ENCODE results near the gene EHMT1.

EHMT1 gene

GRCh38 chr9:137786511-137786920 lies 167.7 kb downstream of the EHMT1 start:
- no peaks in the 10 kb centered on the region for H3K4me1 ChIP-seq
- TF ChIP-seq CTCF (IDR thresholded peaks at IDR 0.05; ENCODE audit: low read depth, low read length), result no peak
- H3K27me3 ChIP-seq, result no peaks in the 10 kb centered on the region
- no peak for DNase-seq
- no peaks in the 10 kb centered on the region for H3K9me3 ChIP-seq
- peaks cover 42% of the 10 kb centered on the region for H3K36me3 ChIP-seq
- no peak overlapping the region for H3K4me3 ChIP-seq (ENCODE audit: low read depth, low read length)

- H3K36me3 ChIP-seq, result peaks cover 40% of the 10 kb centered on the region
- no peak for TF ChIP-seq CTCF (IDR thresholded peaks at IDR 0.05; ENCODE audit: low read depth, low read length)
- no peaks in the 10 kb centered on the region for H3K9me3 ChIP-seq
- DNase-seq, result no peak
- H3K4me1 ChIP-seq, result no peaks in the 10 kb centered on the region
- no peak overlapping the region for H3K4me3 ChIP-seq (ENCODE audit: low read depth, low read length)
- H3K27me3 ChIP-seq, result no peaks in the 10 kb centered on the region
Observed at GRCh38 chr9:137787381-137787780, 168.6 kb downstream of the EHMT1 start.

- H3K36me3 ChIP-seq, result peaks cover 40% of the 10 kb centered on the region
- H3K4me3 ChIP-seq (ENCODE audit: low read depth, low read length), result no peak overlapping the region
- DNase-seq, result no peak
- H3K27me3 ChIP-seq, result no peaks in the 10 kb centered on the region
- no peaks in the 10 kb centered on the region for H3K9me3 ChIP-seq
- H3K4me1 ChIP-seq, result no peaks in the 10 kb centered on the region
- no peak for TF ChIP-seq CTCF (IDR thresholded peaks at IDR 0.05; ENCODE audit: low read depth, low read length)
Observed at GRCh38 chr9:137787786-137788505, 169.1 kb downstream of the EHMT1 start.

GRCh38 chr9:137788561-137789294 lies 169.9 kb downstream of the EHMT1 start:
- H3K9me3 ChIP-seq, result no peaks in the 10 kb centered on the region
- no peaks in the 10 kb centered on the region for H3K4me1 ChIP-seq
- peaks cover 43% of the 10 kb centered on the region for H3K36me3 ChIP-seq
- TF ChIP-seq CTCF (IDR thresholded peaks at IDR 0.05; ENCODE audit: low read depth, low read length), result no peak
- DNase-seq, result no peak
- H3K4me3 ChIP-seq (ENCODE audit: low read depth, low read length), result no peak overlapping the region
- H3K27me3 ChIP-seq, result no peaks in the 10 kb centered on the region

- no peak for DNase-seq
- Histone ChIP-seq H3K4me1 (no peaks in the 10 kb centered on the region), H3K4me3 (ENCODE audit: low read depth, low read length) (no peak overlapping the region), H3K27me3 (no peaks in the 10 kb centered on the region), H3K9me3 (no peaks in the 10 kb centered on the region), H3K36me3 (peaks cover 44% of the 10 kb centered on the region)
- TF ChIP-seq CTCF (IDR thresholded peaks at IDR 0.05; ENCODE audit: low read depth, low read length), result no peak
Observed at GRCh38 chr9:137789295-137789895, 170.6 kb downstream of the EHMT1 start.

- Histone ChIP-seq H3K4me3 (ENCODE audit: low read depth, low read length) (no peak overlapping the region), H3K4me1 (no peaks in the 10 kb centered on the region), H3K9me3 (no peaks in the 10 kb centered on the region), H3K36me3 (peaks cover 50% of the 10 kb centered on the region), H3K27me3 (no peaks in the 10 kb centered on the region)
- DNase-seq, result no peak
- TF ChIP-seq CTCF (IDR thresholded peaks at IDR 0.05; ENCODE audit: low read depth, low read length), result no peak
Observed at GRCh38 chr9:137791947-137792346, 173.1 kb downstream of the EHMT1 start.

Data from BE2C (cell line).